Right forelimb (tissue), 1 donor: ENCODE data around the gene HFM1.

Source experiments
- DNase-seq: peaks from one replicate; pipeline ENCODE4 v3.0.0-alpha.2; 2018

Gene HFM1

GRCh38 chr1:91244737-91245136 is 159.9 kb downstream of the HFM1 start:
- no peak for DNase-seq

- DNase-seq = no peak
Measured at GRCh38 chr1:91243171-91243570, 161.5 kb downstream of the HFM1 start.

GRCh38 chr1:91234181-91234580 is 170.5 kb downstream of the HFM1 start:
- no peak for DNase-seq

- DNase-seq = no peak
Measured at GRCh38 chr1:91226741-91227140, 177.9 kb downstream of the HFM1 start.

- no peak for DNase-seq
Measured at GRCh38 chr1:91224878-91225277, 179.8 kb downstream of the HFM1 start.

GRCh38 chr1:91221017-91221416 is 183.6 kb downstream of the HFM1 start:
- DNase-seq = no peak

- DNase-seq = no peak
Measured at GRCh38 chr1:91217911-91218310, 186.7 kb downstream of the HFM1 start.
